ENCODE measurements around the gene PUSL1.

Gene PUSL1

DNA sequence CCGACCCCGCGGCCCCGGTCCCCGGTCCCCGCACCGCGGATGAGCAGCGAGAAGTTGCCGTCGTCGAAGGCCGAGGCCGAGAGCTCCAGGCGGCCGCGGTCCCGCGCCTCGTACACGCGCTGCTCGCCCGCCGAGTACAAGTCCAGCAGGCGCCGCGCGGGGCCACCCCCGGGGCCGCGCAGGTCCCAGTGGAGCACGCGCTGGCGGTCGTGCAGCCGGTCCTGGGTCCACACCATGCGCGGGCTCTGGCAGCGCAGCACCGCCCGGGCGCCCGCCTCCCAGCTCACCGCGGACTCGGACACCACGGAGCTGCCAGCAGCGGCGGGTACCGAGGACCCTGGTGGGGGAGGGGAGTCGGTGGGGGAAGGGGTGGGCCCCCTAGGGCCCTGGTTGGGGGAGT, 47.0 kb downstream of the PUSL1 start:
- TF ChIP-seq REST (IDR thresholded peaks at IDR 0.05; ENCODE audit: insufficient read depth in 1 of 2, low read depth in 2 of 2, low read length in 2 of 2) (no peak), SIN3A (IDR thresholded peaks at IDR 0.05; ENCODE audit: borderline replicate concordance, insufficient read depth, low read length) (no peak), FOXP2 (optimal IDR thresholded peaks at IDR 0.05; ENCODE audit: borderline replicate concordance, extremely low read depth, extremely low read length, insufficient read depth) (no peak), TAF1 (IDR thresholded peaks at IDR 0.05; ENCODE audit: borderline replicate concordance, insufficient read depth, low read length) (no peak), POLR2AphosphoS5 (IDR thresholded peaks at IDR 0.05; ENCODE audit: low read depth, low read length) (no peak)

GRCh38 chr1:1356166-1356795, 47.9 kb downstream of the PUSL1 start:
- TF ChIP-seq POLR2AphosphoS5 (IDR thresholded peaks at IDR 0.05; ENCODE audit: low read depth, low read length) (no peak), SIN3A (IDR thresholded peaks at IDR 0.05; ENCODE audit: borderline replicate concordance, insufficient read depth, low read length) (no peak), FOXP2 (optimal IDR thresholded peaks at IDR 0.05; ENCODE audit: borderline replicate concordance, extremely low read depth, extremely low read length, insufficient read depth) (no peak), TAF1 (IDR thresholded peaks at IDR 0.05; ENCODE audit: borderline replicate concordance, insufficient read depth, low read length) (no peak), REST (IDR thresholded peaks at IDR 0.05; ENCODE audit: insufficient read depth in 1 of 2, low read depth in 2 of 2, low read length in 2 of 2) (no peak)

DNA sequence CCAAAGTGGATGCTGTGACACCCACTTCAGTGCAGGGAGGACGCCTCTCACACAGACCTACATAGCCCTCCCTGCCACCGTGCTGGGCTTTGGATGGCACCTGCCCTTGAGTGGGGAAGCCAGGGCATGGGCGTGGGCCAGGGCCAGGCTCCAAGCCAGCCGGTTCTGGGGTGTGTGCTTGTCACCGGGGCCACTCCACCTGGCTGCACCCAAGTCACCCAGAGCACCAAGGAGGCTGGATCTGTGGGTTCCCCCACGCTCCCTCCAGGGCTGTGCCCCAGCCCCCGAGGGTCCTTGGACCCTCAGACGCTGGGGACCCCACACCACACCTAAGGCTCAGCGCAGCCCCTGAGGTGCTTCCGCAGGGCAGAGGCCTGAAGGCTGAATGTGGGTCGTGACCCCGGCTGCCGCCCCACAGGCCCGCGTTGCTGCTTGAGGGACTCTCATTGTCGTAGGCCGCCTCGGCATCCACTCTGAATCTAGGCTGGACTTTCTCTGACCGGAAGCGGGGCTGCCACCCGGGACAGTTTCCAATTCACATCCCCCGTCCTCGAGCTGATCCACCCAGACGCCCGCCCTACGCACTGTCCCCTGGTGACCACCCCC, 48.5 kb downstream of the PUSL1 start:
- TF ChIP-seq FOXP2 (optimal IDR thresholded peaks at IDR 0.05; ENCODE audit: borderline replicate concordance, extremely low read depth, extremely low read length, insufficient read depth), result no peak
- TF ChIP-seq TAF1 (IDR thresholded peaks at IDR 0.05; ENCODE audit: borderline replicate concordance, insufficient read depth, low read length), result no peak
- no peak for TF ChIP-seq POLR2AphosphoS5 (IDR thresholded peaks at IDR 0.05; ENCODE audit: low read depth, low read length)
- no peak for TF ChIP-seq REST (IDR thresholded peaks at IDR 0.05; ENCODE audit: insufficient read depth in 1 of 2, low read depth in 2 of 2, low read length in 2 of 2)
- TF ChIP-seq SIN3A (IDR thresholded peaks at IDR 0.05; ENCODE audit: borderline replicate concordance, insufficient read depth, low read length), result no peak

GRCh38 chr1:1357871-1358432, 49.6 kb downstream of the PUSL1 start:
- TF ChIP-seq POLR2AphosphoS5 (IDR thresholded peaks at IDR 0.05; ENCODE audit: low read depth, low read length) (no peak), FOXP2 (optimal IDR thresholded peaks at IDR 0.05; ENCODE audit: borderline replicate concordance, extremely low read depth, extremely low read length, insufficient read depth) (no peak), TAF1 (IDR thresholded peaks at IDR 0.05; ENCODE audit: borderline replicate concordance, insufficient read depth, low read length) (no peak), REST (IDR thresholded peaks at IDR 0.05; ENCODE audit: insufficient read depth in 1 of 2, low read depth in 2 of 2, low read length in 2 of 2) (no peak), SIN3A (IDR thresholded peaks at IDR 0.05; ENCODE audit: borderline replicate concordance, insufficient read depth, low read length) (no peak)
